HUES48 (cell line): ENCODE measurements around the gene PRR35.
A peak's percentile ranks its signal among the peaks of the same experiment; 100 is the strongest.

Experiments
- H3K27ac ChIP-seq: one replicate; pipeline ENCODE4 v1.7.0; 2013; ENCODE audit warnings: low read depth, low read length, inconsistent platforms
- H3K27me3 ChIP-seq: 2 replicates; pipeline ENCODE4 v1.6.1; 2013; ENCODE audit warnings: mild to moderate bottlenecking, low read length; ENCODE audit not compliant: control insufficient read depth, insufficient read depth
- H3K36me3 ChIP-seq: 2 replicates; pipeline ENCODE4 v1.6.1; 2013; ENCODE audit warnings: low read length; ENCODE audit not compliant: control insufficient read depth, insufficient read depth
- H3K4me1 ChIP-seq: 2 replicates; pipeline ENCODE4 v1.6.1; 2013; ENCODE audit warnings: mild to moderate bottlenecking, low read length; ENCODE audit not compliant: control insufficient read depth, insufficient read depth
- H3K4me3 ChIP-seq: 2 replicates; pipeline ENCODE4 v1.5.1; 2013; ENCODE audit warnings: mild to moderate bottlenecking, low read depth, low read length
- H3K9ac ChIP-seq: 2 replicates; pipeline ENCODE4 v1.6.1; 2013; ENCODE audit warnings: mild to moderate bottlenecking, low read depth, low read length, moderate library complexity
- H3K9me3 ChIP-seq: 2 replicates; pipeline ENCODE4 v1.6.1; 2013; ENCODE audit warnings: low read length; ENCODE audit not compliant: control insufficient read depth, insufficient read depth

Gene PRR35

DNA sequence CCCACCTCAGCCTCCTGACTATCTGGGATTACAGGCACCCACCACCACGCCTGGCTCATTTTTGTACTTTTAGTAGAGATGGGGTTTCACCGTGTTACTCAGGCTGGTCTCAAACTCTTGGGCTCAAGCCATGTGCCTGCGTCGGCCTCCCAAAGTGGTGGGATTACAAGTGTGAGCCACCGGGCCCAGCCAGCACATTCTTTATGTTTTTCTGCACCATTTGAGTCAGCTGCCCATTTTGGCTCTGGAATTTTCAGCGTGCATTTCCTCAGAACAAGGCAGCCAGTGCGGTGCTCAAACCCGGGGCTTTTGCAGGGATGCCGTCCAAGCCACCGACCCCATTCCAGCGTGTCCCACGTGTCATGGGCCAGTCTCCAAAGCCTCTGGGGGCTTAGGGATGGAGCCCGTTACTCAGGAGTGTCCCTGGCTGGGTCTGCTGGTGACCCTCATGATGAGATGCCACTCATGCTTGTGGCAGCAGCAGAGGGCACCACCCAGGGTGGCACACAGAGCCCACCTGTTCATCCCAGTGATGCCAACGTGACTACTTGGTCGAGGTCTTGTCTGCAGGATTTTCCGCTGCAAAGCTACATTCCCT is 26.0 kb downstream of the PRR35 start:
- Histone ChIP-seq H3K36me3 (no peaks in the 10 kb centered on the region), H3K9ac (no peak overlapping the region), H3K4me3 (no peak overlapping the region), H3K27me3 (peaks cover 35% of the 10 kb centered on the region), H3K4me1 (peaks cover 4% of the 10 kb centered on the region; the same call in 1 of the 2 replicates), H3K9me3 (no peaks in the 10 kb centered on the region), H3K27ac (no peak overlapping the region)

DNA sequence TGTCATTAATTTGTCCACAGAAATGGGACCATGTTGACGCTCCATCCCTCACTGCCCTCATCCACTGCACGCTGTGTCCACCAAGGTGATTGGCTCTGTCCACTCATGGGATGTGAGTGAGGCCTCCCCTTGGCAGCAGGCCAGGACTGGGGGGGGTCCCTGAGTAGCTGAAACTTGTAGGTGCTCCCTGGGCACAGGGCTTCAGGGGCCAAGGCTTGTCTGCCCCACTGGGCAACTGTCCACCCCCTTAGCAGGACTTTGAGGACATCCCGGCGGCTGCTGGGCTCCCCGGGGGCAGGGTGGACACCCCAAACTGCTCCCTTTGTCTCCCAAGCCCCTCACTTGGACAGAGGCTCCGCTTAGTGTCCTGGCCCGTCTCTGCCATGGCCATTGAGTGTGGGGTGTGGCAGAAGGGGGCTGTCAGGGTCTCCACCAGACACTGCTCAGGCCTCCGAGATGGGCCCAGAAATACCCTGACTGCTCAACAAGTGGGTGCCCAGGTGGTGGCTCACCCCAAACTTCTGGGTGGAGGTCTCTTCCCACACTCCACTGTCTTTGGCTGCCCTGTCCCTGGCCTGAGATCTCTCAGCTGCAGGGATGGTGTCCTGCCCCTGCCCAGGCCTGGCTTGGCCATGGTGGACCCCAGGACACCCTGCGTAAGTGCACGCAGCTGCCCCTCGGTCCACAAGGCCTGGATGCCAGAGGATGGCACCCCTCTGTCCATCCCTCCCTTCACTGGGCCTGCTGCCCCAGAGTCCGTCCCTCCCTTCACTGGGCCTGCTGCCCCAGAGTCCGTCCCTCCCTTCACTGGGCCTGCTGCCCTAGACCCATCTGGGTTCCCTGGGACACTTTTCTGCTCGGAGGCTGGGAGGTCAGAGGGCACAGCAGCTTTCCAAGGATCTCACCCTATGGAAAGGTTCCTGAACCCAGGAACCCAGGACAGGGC is 26.7 kb downstream of the PRR35 start:
- no peaks in the 10 kb centered on the region for H3K36me3 ChIP-seq
- H3K4me3 ChIP-seq, result no peak overlapping the region
- H3K27ac ChIP-seq, result no peak overlapping the region
- no peak overlapping the region for H3K9ac ChIP-seq
- no peaks in the 10 kb centered on the region for H3K9me3 ChIP-seq
- peaks cover 4% of the 10 kb centered on the region; the same call in 1 of the 2 replicates for H3K4me1 ChIP-seq
- H3K27me3 ChIP-seq, result peaks cover 36% of the 10 kb centered on the region

GRCh38 chr16:588639-588888 is 28.4 kb downstream of the PRR35 start:
- Histone ChIP-seq H3K9ac (peak overlapping the region; percentile 93), H3K9me3 (no peaks in the 10 kb centered on the region), H3K36me3 (no peaks in the 10 kb centered on the region), H3K27ac (peak overlapping the region; percentile 98), H3K27me3 (peaks cover 36% of the 10 kb centered on the region), H3K4me3 (peak overlapping the region; percentile 85), H3K4me1 (peaks cover 4% of the 10 kb centered on the region; the same call in 1 of the 2 replicates)

DNA sequence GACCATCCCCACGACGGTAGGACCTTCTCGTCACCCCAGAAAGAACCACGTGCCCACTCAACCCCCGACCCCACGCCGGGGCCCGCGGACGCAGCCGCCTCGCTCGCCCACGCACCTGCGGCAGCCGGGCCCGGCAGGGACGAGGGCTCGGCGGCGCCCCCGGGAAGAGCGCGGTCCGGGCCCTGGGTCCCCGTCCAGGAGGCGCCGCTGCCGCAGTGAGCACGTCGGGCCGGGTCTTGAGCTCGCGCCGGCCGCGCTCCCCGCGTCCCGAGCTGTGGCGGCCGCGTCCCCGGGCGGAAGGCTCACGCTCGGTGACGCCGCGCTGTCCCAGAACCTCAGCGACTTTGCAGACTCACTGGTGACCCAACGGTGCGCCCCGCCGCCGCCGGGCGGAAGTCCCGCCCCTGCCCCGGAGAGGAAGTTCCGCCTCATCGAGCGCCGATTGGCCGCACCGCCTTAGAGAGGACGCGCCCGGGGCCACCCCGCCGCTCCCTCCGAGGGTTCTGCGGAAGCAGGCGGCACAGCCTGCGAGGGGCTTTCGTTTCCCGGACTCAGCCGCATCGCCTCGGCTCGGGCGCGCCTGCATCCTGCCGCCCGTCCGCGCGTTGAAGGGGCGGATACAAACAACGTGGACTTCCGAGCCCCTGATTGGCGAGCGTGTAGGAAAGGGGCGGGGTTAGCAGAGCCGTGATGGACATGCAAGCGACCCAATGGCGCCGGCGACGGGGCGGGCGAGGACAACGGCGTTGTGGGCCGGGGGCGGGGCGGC is 28.9 kb downstream of the PRR35 start:
- Histone ChIP-seq H3K27ac (peak overlapping the region; percentile 98), H3K4me3 (peak overlapping the region; percentile 85), H3K36me3 (no peaks in the 10 kb centered on the region), H3K9me3 (no peaks in the 10 kb centered on the region), H3K27me3 (peaks cover 36% of the 10 kb centered on the region), H3K9ac (peak overlapping the region; percentile 93), H3K4me1 (peaks cover 4% of the 10 kb centered on the region; the same call in 1 of the 2 replicates)

DNA sequence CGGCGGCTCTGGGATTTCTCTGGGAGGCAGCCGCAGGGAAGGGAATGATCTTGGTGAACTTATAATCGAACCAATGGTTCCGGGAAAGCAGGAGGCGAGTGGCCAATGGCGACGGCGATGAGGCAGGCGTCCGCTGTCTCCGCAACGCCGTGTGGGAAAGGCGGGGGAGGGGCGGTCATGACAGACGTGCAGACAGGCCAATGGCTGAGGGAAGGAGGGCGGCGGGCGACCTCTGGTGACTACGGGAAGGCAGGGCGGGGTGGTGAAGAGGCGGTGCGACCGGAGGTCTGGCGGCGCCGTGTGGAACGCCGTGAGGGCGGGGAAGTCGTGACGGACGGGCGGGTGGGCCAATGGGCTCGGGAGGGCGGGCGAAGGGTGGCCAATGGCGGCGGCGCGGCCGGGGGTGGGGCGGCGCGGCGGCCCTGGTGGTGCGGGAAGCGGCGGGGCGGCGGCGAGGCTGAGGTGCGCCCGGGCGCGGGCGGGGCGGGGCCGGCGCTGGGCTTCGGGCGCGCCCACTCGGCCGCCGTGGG is 29.5 kb downstream of the PRR35 start, which contains the start of gene RAB40C:
Gene RAB40C, plus strand, starts transcription at position 409 of the 530 bp plus-strand sequence. CDS start 226 bp downstream, outside the sequence.
- H3K4me1 ChIP-seq, result peaks cover 4% of the 10 kb centered on the region; the same call in 1 of the 2 replicates
- H3K9me3 ChIP-seq, result no peaks in the 10 kb centered on the region
- peak within 1 kb of the TSS; percentile 89 for H3K4me3 ChIP-seq
- peak within 1 kb of the TSS; percentile 98 for H3K27ac ChIP-seq
- peak within 1 kb of the TSS; percentile 93 for H3K9ac ChIP-seq
- peaks cover 36% of the 10 kb centered on the region for H3K27me3 ChIP-seq
- no peaks in the 10 kb centered on the region for H3K36me3 ChIP-seq

GRCh38 chr16:590188-590814 is 30.1 kb downstream of the PRR35 start:
- H3K4me3 ChIP-seq, result peak overlapping the region; percentile 89
- H3K27me3 ChIP-seq, result peaks cover 35% of the 10 kb centered on the region

GRCh38 chr16:590815-591200 is 30.6 kb downstream of the PRR35 start:
- Histone ChIP-seq H3K27me3 (peaks cover 29% of the 10 kb centered on the region), H3K36me3 (no peaks in the 10 kb centered on the region), H3K9me3 (no peaks in the 10 kb centered on the region), H3K4me1 (peaks cover 4% of the 10 kb centered on the region; the same call in 1 of the 2 replicates), H3K27ac (no peak overlapping the region), H3K4me3 (peak overlapping the region; percentile 89), H3K9ac (no peak overlapping the region)

More at GRCh38 chr16:590188-590814, 30.1 kb downstream of the PRR35 start:
- Histone ChIP-seq H3K9me3 (no peaks in the 10 kb centered on the region), H3K4me1 (peaks cover 4% of the 10 kb centered on the region; the same call in 1 of the 2 replicates), H3K27ac (peak overlapping the region; percentile 42), H3K9ac (peak overlapping the region; percentile 22; the same call in 1 of the 2 replicates), H3K36me3 (no peaks in the 10 kb centered on the region)

DNA sequence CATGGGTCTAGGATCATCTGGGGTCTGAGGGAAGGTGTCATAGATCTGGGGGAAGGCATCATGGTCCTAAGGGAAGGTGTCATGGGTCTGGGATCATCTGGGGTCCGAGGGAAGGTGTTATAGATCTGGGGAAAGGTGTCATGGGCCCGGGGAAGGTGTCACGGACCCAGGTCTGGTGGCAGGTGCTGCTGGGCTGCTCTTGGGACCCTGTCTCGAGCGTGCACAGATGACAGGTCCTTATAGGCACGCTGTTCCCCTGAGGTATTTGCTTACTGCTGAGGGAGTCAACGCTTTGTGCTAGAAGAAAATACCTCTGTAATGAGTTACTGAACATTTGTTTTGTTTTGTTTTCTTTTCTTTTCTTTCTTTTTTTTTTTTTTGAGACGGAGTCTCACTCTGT is 31.0 kb downstream of the PRR35 start:
- Histone ChIP-seq H3K9ac (no peak overlapping the region), H3K9me3 (no peaks in the 10 kb centered on the region), H3K36me3 (no peaks in the 10 kb centered on the region), H3K4me3 (0 out of 2 replicates have a peak overlapping the region, but pooled peaks have one; percentile 89), H3K4me1 (peaks cover 4% of the 10 kb centered on the region; the same call in 1 of the 2 replicates), H3K27me3 (peaks cover 25% of the 10 kb centered on the region), H3K27ac (no peak overlapping the region)

- H3K9ac ChIP-seq, result no peak overlapping the region
- no peaks in the 10 kb centered on the region for H3K9me3 ChIP-seq
- H3K4me1 ChIP-seq, result peaks cover 4% of the 10 kb centered on the region; the same call in 1 of the 2 replicates
- H3K27me3 ChIP-seq, result peaks cover 17% of the 10 kb centered on the region
- H3K4me3 ChIP-seq, result no peak overlapping the region; the same call in 1 of the 2 replicates
- H3K36me3 ChIP-seq, result no peaks in the 10 kb centered on the region
- no peak overlapping the region for H3K27ac ChIP-seq
These were observed 31.8 kb downstream of the PRR35 start for GRCh38 chr16:591892-592517.
